Kidney capillary endothelial cell (primary cell): ENCODE data around the gene ERC2.

ENCODE experiments used
- DNase-seq: peaks from one replicate; pipeline ENCODE4 v3.0.0-alpha.2; 2018; ENCODE audit warnings: low spot score

Gene ERC2

GRCh38 chr3:55824406-55824805, 643.9 kb downstream of the ERC2 start:
- no peak for DNase-seq

GRCh38 chr3:55823829-55824228, 644.4 kb downstream of the ERC2 start:
- DNase-seq = no peak

- DNase-seq = no peak
These were observed 645.3 kb downstream of the ERC2 start for GRCh38 chr3:55823001-55823400.

- DNase-seq = no peak
These were observed 649.3 kb downstream of the ERC2 start for GRCh38 chr3:55819005-55819404.

GRCh38 chr3:55818485-55818884, 649.8 kb downstream of the ERC2 start:
- DNase-seq = no peak

GRCh38 chr3:55816794-55817576, 651.3 kb downstream of the ERC2 start:
- no peak for DNase-seq

- DNase-seq = no peak
These were observed 653.0 kb downstream of the ERC2 start for GRCh38 chr3:55815262-55815661.

GRCh38 chr3:55813268-55814097, 654.8 kb downstream of the ERC2 start:
- DNase-seq = no peak

- DNase-seq = no peak
These were observed 655.8 kb downstream of the ERC2 start for GRCh38 chr3:55812394-55813013.

- no peak for DNase-seq
These were observed 661.1 kb downstream of the ERC2 start for GRCh38 chr3:55807210-55807609.

GRCh38 chr3:55805169-55805568, 663.1 kb downstream of the ERC2 start:
- no peak for DNase-seq

- DNase-seq = no peak
These were observed 663.8 kb downstream of the ERC2 start for GRCh38 chr3:55804170-55805095.

GRCh38 chr3:55802816-55803215, 665.5 kb downstream of the ERC2 start:
- no peak for DNase-seq

GRCh38 chr3:55801676-55802075, 666.6 kb downstream of the ERC2 start:
- no peak for DNase-seq

- DNase-seq = no peak
These were observed 667.2 kb downstream of the ERC2 start for GRCh38 chr3:55801068-55801467.

GRCh38 chr3:55797775-55798174, 670.5 kb downstream of the ERC2 start:
- DNase-seq = no peak

- DNase-seq = no peak
These were observed 671.2 kb downstream of the ERC2 start for GRCh38 chr3:55797084-55797483.

GRCh38 chr3:55796533-55796932, 671.7 kb downstream of the ERC2 start:
- DNase-seq = no peak

- DNase-seq = no peak
These were observed 672.5 kb downstream of the ERC2 start for GRCh38 chr3:55795746-55796145.

GRCh38 chr3:55795296-55795695, 673.0 kb downstream of the ERC2 start:
- no peak for DNase-seq

GRCh38 chr3:55792742-55793141, 675.5 kb downstream of the ERC2 start:
- no peak for DNase-seq

- DNase-seq = no peak
These were observed 676.3 kb downstream of the ERC2 start for GRCh38 chr3:55792009-55792408.
